Measurements from ENCODE around the gene PLEKHJ1.
"Not testable (repeated sequence)": the region's sequence is repeated elsewhere in the genome, so short reads cannot be mapped to it uniquely, and the experiment has no call there.

The PLEKHJ1 gene, protein sequence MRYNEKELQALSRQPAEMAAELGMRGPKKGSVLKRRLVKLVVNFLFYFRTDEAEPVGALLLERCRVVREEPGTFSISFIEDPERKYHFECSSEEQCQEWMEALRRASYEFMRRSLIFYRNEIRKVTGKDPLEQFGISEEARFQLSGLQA

DNA sequence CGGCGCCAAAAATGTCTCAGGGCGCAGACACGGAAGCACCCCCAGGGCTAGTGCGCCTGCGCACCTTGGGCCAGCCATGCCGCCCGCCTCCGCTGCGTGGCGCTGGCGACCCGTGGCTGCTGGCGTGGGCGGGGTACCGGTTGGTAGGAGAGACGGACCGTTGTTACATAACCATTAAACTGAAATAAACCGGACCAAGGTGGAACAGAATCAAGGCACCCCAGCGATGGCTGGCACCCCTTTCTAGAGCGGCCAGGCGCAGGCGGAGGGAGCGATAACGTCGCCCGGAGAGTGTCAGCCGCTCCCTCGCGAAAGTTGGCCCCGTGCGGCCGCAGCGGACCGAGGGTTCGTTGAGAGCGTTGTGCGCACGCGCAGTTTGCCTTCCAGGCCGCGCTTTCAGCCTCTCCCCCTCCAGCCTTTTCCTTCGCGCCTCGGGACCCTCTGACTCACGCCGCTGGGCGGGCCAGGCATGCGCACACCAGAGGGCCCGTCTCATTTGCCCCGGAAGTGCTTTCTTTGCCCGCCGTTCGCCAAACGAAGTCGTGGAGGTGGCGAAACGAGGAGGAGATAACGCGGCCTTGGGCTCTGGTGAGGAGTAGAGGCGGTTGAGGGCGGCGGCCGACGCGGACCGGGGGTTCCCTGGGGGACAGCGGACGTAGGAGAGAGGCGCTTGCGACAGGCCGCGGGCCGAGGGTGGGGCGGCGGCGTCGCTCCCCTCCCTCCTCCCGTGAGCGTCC, at the start of gene PLEKHJ1, which contains the start of gene SF3A2:
PLEKHJ1 (minus strand) TSS at position 16 of the 737 bp plus-strand sequence. CDS start 81 bp downstream, outside the sequence.
SF3A2 (plus strand) TSS at position 511 of the 737 bp plus-strand sequence. CDS start 6,595 bp downstream, outside the sequence.
- peak; percentile 92 to 99 (median 94) for DNase-seq
- intact Hi-C loops (cut with DNase I): loop anchor here (1.0 to 5.0 kb wide), 3 partner anchors 37 to 80 kb away; no protein-coding TSS in a partner anchor

DNA sequence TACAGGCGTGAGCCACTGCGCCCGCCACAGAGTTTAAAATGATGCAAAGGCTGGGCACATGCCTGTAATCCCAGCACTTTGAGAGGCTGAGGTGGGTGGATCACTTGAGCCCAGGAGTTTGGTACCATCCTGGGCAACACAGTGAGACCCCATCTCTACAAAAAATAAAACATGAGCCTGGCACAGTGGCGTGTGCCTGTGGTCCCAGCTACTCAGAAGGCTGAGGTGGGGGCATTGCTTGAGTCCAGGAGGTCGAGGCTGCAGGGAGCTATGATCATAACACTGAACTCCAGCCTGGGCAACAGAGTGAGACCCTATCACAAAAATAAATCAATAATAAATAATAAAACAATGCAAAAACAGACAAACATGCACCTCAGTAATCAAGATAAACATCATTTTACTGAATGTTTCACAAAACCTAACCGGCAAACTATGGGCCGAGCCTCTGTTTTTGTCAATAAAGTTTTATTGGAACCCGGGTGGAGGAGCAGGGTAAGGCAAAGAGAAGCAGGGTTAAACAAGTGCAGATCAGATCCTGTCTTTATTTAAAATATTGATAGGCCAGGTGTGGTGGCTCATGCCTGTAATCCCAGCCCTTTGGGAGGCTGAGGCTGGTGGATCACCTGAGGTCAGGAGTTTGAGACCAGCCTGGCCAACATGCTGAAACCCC, 47.8 kb upstream of the PLEKHJ1 start:
- no peak for DNase-seq
- intact Hi-C loops (cut with DNase I): no loop called here

GRCh38 chr19:2282862-2283237, 46.7 kb upstream of the PLEKHJ1 start:
- DNase-seq: no peak
- intact Hi-C loops (cut with DNase I): no loop called here

- DNase-seq: peak in 4 of 10 donors; percentile 45 to 93 (median 70)
- intact Hi-C loops (cut with DNase I): no loop called here
Measured at GRCh38 chr19:2282062-2282861, 46.1 kb upstream of the PLEKHJ1 start, which contains the start of gene PEAK3. Gene PEAK3 (minus strand): TSS chr19:2282175. CDS start chr19:2280931, 1,244 bp downstream.

GRCh38 chr19:2281265-2282061, 45.3 kb upstream of the PLEKHJ1 start:
- DNase-seq; intact Hi-C loops (cut with DNase I): not testable (repeated sequence)

DNA sequence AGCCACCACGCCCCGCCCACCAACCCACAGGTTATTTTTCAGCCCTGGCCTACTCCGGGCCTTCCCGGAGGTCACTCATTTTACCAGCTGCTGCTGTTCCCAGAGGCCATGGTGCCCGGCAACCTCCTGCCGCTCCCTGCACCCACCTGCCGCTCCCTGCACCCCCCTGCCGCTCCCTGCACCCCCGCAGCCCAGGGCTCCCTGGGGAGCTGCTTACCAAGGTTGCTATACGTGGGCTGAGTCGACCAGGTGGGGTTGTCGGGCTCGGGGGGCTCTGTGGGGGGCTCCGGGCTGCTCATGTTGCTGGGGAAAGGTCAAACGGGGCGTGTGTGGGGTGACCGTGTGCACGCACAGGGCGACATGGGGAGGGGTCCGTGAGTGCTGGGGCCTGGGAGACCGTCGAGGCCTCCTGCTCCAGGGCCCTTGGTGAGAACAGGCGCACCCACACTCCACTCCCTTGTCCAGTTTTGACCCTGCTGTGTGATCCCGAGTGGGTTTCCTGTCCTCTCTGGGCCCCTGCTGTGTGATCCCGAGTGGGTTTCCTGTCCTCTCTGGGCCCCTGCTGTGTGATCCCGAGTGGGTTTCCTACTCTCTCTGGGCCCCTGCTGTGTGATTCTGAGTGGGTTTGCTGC, 44.6 kb upstream of the PLEKHJ1 start:
- DNase-seq: no peak
- intact Hi-C loops (cut with DNase I): no loop called here

DNA sequence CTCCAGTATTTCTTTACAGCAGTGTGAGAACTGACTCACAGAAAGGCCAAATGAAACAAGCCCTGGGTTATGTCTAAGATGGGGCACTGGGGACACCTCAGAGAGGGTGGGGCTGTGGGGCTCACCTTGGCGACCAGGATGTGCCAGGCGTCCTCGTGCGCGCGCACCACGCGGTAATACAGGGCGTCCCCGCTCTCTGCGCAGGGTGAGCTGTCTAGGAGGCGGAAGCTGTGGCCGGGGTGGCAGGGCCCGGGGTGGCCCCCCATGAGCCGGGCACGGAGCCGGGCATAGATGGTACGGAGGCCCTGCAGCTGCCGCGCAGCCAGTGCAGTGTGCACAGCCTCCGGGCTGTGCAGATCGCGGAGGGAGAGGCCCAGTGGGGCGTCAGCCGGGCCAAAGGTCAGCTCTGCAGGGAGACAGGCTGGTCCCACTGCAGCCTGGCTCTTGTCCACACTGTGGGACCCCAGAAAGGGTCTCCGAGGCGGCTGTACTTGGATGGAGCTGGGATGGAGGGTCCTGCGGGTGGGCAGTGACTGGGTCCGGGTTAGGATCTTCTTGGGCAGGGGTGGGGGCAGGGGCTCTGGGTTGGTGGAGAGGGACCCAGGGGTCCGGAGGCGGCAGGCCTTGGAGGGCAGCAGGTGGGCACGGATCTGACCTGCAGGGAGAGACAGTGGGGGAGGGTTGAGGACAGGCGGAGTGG, 42.5 kb upstream of the PLEKHJ1 start:
- DNase-seq: no peak
- intact Hi-C loops (cut with DNase I): loop anchor here (5.0 kb wide), 1 partner anchor 39 kb away; no protein-coding TSS in a partner anchor

DNA sequence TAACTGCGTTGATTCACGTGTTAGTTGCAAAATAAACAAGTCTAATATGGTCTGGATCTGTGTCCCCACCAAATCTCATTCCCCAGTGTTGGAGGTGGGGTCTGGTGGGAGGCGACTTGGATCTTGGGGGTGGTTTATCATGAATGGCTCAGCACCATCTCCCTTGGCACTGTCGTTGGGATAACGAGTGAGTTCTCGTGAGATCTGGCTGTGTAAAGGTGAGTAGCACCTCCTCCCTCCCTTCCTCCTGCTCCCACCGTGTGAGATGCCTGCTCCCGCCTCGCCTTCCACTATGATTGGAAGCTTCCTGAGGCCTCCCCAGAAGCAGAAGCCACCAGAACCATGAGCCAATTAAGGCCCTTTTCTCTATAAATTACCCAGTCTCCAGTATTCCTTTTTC, 41.0 kb upstream of the PLEKHJ1 start:
- no peak for DNase-seq
- intact Hi-C loops (cut with DNase I): loop anchor here (5.0 kb wide), 1 partner anchor 40 kb away; no protein-coding TSS in a partner anchor

DNA sequence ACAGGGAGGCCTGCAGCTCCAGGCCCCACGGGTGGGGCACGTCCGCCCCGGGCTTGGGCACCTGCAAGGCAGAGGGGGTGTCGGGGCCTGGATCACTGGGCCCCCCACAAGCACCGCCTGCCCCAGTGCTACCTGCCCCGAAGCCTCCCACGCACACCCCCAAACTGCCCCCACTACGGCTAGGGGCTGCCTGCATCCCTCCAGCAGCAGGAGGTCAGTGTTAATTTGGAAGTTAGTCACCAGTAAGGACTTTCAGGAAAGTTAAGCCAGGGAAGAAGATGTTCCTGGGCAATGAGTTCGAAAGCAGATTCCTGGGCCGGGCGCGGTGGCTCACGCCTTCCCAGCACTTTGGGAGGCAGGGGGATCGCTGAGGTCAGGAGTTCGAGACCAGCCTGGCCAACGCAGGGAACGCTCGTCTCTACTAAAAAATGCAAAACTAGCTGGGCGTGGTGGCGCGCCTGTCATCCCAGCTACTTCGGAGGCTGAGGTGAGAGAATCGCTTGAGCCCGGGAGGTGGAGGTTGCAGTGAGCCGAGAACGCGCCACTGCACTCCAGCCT, 40.4 kb upstream of the PLEKHJ1 start:
- intact Hi-C loops (cut with DNase I): loop anchor here (5.0 kb wide), 1 partner anchor 41 kb away; no protein-coding TSS in a partner anchor
- no peak for DNase-seq

- peak in 2 of 10 donors; percentile 28 to 90 for DNase-seq
- intact Hi-C loops (cut with DNase I): loop anchor here (1.0 to 5.0 kb wide), 2 partner anchors 41 to 115 kb away; no protein-coding TSS in a partner anchor
Measured at GRCh38 chr19:2275588-2276428, 39.7 kb upstream of the PLEKHJ1 start.

DNA sequence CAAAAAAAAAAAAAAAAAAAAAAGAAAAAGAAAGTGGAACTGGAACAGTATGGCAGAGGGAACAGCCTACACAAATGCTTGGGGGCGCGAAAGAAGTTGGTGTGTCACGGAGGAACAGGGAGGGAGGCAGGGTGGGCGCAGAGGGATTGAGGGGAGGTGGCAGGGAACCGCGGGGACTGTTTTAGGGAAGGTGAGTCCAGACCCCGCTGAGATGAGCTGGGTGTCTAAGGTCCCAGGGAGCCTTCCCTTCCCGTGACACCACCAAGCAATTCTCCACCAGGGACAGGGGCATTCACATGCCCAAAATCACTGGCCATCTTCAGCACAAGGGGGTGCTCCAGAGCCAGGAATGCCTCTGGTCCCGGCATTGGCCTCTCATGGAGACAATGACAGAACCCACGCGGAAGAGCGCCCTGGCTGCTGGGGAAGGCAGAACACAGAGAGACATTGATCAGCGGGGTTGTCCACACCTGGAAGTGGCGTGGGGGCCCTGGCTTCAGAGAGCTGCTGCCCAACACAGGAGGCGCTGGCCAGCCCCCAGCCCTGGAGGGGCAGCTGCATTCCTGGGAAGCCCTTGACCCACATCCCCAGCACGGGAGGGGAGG, 38.9 kb upstream of the PLEKHJ1 start:
- intact Hi-C loops (cut with DNase I): loop anchor here (1.0 to 5.0 kb wide), 2 partner anchors 42 to 116 kb away; no protein-coding TSS in a partner anchor
- DNase-seq: peak in 9 of 10 donors; percentile 60 to 95 (median 76)

- intact Hi-C loops (cut with DNase I): no loop called here
- DNase-seq: no peak
Measured at GRCh38 chr19:2274185-2274711, 38.1 kb upstream of the PLEKHJ1 start.

- intact Hi-C loops (cut with DNase I): loop anchor here (1.0 kb wide), 1 partner anchor 37 kb away; the partner anchor contains the start of genes PLEKHJ1 and SF3A2
- DNase-seq: peak in 8 of 10 donors; percentile 43 to 95 (median 64)
Measured at GRCh38 chr19:2273356-2274184, 37.4 kb upstream of the PLEKHJ1 start.

- intact Hi-C loops (cut with DNase I): no loop called here
- peak in 1 of 10 donors; percentile 64 for DNase-seq
Measured at GRCh38 chr19:2271234-2272103, 35.3 kb upstream of the PLEKHJ1 start.
